ENCODE data around the gene RNPEPL1. TPM values are rescaled to one million over a fixed set of nuclear protein-coding genes. Genes with fewer than 3 reads are reported as not detected.

Gene RNPEPL1
- total RNA-seq, 1 experiment from 2014 or later = 80.6 TPM

DNA sequence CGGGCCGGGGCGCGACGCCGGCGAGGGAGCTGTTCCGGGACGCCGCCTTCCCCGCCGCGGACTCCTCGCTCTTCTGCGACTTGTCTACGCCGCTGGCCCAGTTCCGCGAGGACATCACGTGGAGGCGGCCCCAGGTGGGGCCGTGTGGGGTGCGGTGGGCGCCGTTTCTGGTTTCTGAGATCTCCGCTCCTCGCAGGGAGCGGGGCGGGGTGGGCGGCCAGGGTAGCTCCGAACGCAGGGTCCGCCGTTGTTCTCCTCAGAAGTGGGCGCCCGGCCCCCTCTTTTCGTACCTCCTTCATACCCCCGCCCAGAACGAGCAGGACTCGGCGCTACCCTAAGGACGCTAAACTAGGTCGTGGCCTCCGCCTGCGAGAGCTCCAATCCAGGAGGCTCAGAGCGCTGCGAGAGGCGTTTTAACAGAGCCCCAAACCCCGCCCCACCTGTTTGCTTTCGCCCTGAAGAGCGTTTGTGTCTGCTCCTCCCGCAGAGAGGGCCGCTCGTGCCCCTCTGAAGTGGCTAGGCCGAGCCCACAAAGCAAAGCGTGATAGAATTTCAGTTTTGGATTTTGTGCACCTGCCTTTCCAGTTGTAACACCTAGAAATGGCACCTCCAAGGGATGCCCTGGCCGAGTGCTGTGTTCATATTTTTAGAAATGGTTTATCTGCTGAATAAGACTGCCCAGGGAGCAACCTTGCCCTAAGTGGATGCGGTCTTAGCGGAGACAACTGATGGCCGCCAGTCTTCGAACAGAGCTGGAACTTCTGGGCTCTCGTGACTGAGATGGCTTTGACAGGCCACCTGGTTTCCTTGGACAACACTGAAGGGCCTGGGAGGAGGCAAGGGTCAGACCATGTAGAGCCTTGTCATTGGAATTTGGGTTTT, 18.9 kb downstream of the RNPEPL1 start:
- H3K4me1 Mint-ChIP-seq (ENCODE audit: low read depth, unreplicated experiment) = peaks cover 37% of the 10 kb centered on the region
- TSS peak; percentile 56 for BruUV-seq (replicated peaks)

DNA sequence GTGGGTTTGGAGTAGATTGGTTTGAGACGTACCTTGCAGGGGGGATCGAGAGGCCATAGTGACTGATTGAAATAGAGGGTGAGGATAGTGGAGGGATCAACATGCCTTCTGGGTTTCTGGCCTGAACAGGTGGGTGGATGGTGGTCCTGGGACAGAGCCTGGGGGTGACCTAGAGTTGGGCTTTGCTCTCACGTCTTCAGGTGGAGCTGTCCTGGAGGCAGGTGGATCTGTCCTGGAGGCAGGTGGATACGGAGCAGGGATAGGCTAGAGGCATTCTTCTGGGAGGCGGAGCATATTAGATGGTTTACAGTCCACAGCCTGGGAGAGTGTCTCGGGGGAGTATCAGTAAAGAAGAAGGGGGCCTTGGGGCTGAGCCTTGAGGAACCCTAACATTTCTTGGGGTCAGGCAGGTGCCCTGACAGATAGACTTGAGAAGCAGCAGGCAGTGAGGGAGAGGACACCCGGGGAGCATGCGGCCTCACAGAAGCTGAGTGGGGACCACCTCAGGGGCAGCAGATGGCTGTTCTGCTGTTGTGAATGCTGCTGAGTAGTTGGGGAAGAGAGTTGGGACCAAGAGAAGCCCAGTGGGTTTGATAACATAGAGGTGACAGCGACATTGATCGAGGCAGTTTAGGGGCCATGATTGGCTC, 19.8 kb downstream of the RNPEPL1 start:
- Mint-ChIP-seq H3K27ac (ENCODE audit: unreplicated experiment) (peak overlapping the region; percentile 14), H3K9me3 (ENCODE audit: low read depth, unreplicated experiment) (no peaks in the 10 kb centered on the region), H3K36me3 (ENCODE audit: insufficient read depth, unreplicated experiment) (peaks cover 30% of the 10 kb centered on the region), H3K4me1 (ENCODE audit: low read depth, unreplicated experiment) (peaks cover 27% of the 10 kb centered on the region), H3K4me3 (ENCODE audit: low read depth, unreplicated experiment) (peak overlapping the region; percentile 94), H3K27me3 (ENCODE audit: unreplicated experiment) (no peaks in the 10 kb centered on the region)
- CTCF ChIA-PET = interaction anchor here (0.7 to 3.2 kb wide), 5 partner anchors 8 to 27 kb away, joined by 3 to 24 read pairs (median 4); no protein-coding TSS in a partner anchor
- no TSS peak for BruUV-seq (replicated peaks)
- no peak for DNase-seq
- intact Hi-C loops (cut with micrococcal nuclease; ENCODE audit: unreplicated experiment) = no loop called here
- TF ChIP-seq, protein P1, sequence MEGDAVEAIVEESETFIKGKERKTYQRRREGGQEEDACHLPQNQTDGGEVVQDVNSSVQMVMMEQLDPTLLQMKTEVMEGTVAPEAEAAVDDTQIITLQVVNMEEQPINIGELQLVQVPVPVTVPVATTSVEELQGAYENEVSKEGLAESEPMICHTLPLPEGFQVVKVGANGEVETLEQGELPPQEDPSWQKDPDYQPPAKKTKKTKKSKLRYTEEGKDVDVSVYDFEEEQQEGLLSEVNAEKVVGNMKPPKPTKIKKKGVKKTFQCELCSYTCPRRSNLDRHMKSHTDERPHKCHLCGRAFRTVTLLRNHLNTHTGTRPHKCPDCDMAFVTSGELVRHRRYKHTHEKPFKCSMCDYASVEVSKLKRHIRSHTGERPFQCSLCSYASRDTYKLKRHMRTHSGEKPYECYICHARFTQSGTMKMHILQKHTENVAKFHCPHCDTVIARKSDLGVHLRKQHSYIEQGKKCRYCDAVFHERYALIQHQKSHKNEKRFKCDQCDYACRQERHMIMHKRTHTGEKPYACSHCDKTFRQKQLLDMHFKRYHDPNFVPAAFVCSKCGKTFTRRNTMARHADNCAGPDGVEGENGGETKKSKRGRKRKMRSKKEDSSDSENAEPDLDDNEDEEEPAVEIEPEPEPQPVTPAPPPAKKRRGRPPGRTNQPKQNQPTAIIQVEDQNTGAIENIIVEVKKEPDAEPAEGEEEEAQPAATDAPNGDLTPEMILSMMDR (IDR thresholded peaks at IDR 0.05; ENCODE audit: unreplicated experiment) = no peak

More for the DNA sequence above, 18.9 kb downstream of the RNPEPL1 start:
- CTCF ChIA-PET = interaction anchor here (0.7 to 3.2 kb wide), 8 partner anchors 14 to 253 kb away, joined by 3 to 24 read pairs (median 4); no protein-coding TSS in a partner anchor
- Mint-ChIP-seq H3K36me3 (ENCODE audit: insufficient read depth, unreplicated experiment) (peaks cover 30% of the 10 kb centered on the region), H3K27ac (ENCODE audit: unreplicated experiment) (peak overlapping the region; percentile 51), H3K9me3 (ENCODE audit: low read depth, unreplicated experiment) (no peaks in the 10 kb centered on the region), H3K27me3 (ENCODE audit: unreplicated experiment) (no peaks in the 10 kb centered on the region), H3K4me3 (ENCODE audit: low read depth, unreplicated experiment) (peak overlapping the region; percentile 94)
- intact Hi-C loops (cut with micrococcal nuclease; ENCODE audit: unreplicated experiment) = no loop called here
- TF ChIP-seq, protein P1 (IDR thresholded peaks at IDR 0.05; ENCODE audit: unreplicated experiment) = no peak
- DNase-seq = peak; percentile 33

GRCh38 chr2:240588669-240589068, 20.4 kb downstream of the RNPEPL1 start:
- no peaks in the 10 kb centered on the region for H3K27me3 Mint-ChIP-seq (ENCODE audit: unreplicated experiment)
- H3K4me3 Mint-ChIP-seq (ENCODE audit: low read depth, unreplicated experiment) = peak overlapping the region; percentile 94
- peaks cover 29% of the 10 kb centered on the region for H3K36me3 Mint-ChIP-seq (ENCODE audit: insufficient read depth, unreplicated experiment)
- TF ChIP-seq, protein P1 (IDR thresholded peaks at IDR 0.05; ENCODE audit: unreplicated experiment) = no peak
- no peaks in the 10 kb centered on the region for H3K9me3 Mint-ChIP-seq (ENCODE audit: low read depth, unreplicated experiment)
- no TSS peak for BruUV-seq (replicated peaks)
- DNase-seq = no peak
- intact Hi-C loops (cut with micrococcal nuclease; ENCODE audit: unreplicated experiment) = no loop called here
- H3K4me1 Mint-ChIP-seq (ENCODE audit: low read depth, unreplicated experiment) = peaks cover 27% of the 10 kb centered on the region
- H3K27ac Mint-ChIP-seq (ENCODE audit: unreplicated experiment) = no peak overlapping the region
- CTCF ChIA-PET = interaction anchor here (1.2 to 1.7 kb wide), 4 partner anchors 9 to 27 kb away, joined by 3 to 7 read pairs (median 4); no protein-coding TSS in a partner anchor

- Mint-ChIP-seq H3K27me3 (ENCODE audit: unreplicated experiment) (no peaks in the 10 kb centered on the region), H3K9me3 (ENCODE audit: low read depth, unreplicated experiment) (no peaks in the 10 kb centered on the region), H3K4me3 (ENCODE audit: low read depth, unreplicated experiment) (no peak overlapping the region), H3K36me3 (ENCODE audit: insufficient read depth, unreplicated experiment) (peaks cover 22% of the 10 kb centered on the region), H3K4me1 (ENCODE audit: low read depth, unreplicated experiment) (peaks cover 27% of the 10 kb centered on the region), H3K27ac (ENCODE audit: unreplicated experiment) (no peak overlapping the region)
- no TSS peak for BruUV-seq (replicated peaks)
- no peak for DNase-seq
- CTCF ChIA-PET = interaction anchor here (1.2 to 1.7 kb wide), 4 partner anchors 10 to 28 kb away, joined by 3 to 7 read pairs (median 4); no protein-coding TSS in a partner anchor
- intact Hi-C loops (cut with micrococcal nuclease; ENCODE audit: unreplicated experiment) = no loop called here
- TF ChIP-seq, protein P1 (IDR thresholded peaks at IDR 0.05; ENCODE audit: unreplicated experiment) = no peak
Observed at GRCh38 chr2:240589375-240589774, 21.1 kb downstream of the RNPEPL1 start.
